GM18508 (cell line): ENCODE results near the gene DISC1.
"Not testable (repeated sequence)": the region's sequence is repeated elsewhere in the genome, so short reads cannot be mapped to it uniquely, and the experiment has no call there.

Experiments used
- ATAC-seq: cut with Tn5 transposase; IDR thresholded peaks from one replicate; pipeline ENCODE4 v1.9.1; 2021; ENCODE audit warnings: moderate number of reproducible peaks; ENCODE audit not compliant: insufficient read depth, unreplicated experiment

DISC1 gene

DNA sequence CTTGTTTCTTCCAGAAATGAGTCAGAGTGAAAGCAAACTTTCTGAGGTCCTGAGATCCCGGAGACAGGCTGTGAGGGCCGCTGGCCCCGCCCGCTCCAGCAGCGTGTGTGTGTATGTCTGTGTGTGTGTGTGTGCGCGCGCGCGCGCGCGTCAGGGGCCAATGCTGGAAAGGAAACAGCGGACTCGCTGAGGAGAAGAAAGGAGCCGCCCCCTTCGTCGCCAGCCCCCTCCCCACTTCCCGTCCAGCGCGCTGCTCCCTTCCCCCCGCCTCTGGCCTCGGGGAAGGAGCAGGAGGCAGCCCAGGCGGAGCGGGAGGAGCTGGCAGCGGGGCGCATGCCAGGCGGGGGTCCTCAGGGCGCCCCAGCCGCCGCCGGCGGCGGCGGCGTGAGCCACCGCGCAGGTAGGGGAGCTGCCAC, at the start of gene DISC1:
Gene DISC1 (plus strand): TSS at position 256 of the 416 bp plus-strand sequence. CDS start 78 bp downstream, at position 334.
- no peak for ATAC-seq

DNA sequence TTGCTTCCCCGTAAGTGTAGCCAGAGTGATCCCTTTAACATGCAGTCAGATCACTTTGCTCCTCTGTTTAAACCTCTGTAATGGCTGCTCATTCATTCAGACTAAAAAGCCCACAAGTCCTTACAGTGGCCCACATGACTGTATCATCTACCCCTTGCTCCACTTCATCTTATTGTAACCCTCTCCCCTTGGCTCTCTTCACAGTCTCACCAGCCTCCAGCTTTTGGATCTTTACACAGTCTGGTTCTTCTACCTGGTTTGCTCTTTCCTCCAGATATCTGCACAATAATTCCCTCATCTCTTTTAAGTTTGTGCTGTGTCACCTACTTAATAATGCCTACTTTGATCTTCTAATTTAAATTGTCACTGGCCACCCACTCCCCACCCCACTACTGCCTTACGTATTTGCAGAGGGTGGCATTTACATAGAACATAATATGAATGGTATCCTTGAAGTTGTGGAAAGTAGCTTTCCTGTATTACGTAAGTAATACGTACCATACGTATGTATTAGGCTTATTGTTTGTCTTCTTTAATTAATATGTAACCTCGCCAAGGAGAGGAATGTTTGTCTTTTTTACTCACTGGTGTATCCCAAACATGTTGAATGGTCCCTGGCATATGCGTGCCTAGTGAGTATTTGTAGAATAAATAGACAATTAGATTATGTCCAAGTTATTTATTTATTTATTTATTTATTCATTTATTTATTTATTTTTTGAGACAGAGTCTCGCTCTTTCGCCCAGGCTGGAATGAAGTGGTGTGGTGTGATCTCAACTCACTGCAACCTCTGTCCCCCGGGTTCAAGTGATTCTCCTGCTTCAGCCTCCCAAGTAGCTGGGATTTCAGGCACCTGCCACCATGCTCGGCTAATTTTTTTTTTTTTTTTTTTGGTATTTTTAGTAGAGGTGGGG, 49.5 kb upstream of the DISC1 start:
- ATAC-seq: no peak

- no peak for ATAC-seq
Measured at GRCh38 chr1:231580874-231581273, 45.7 kb upstream of the DISC1 start.

DNA sequence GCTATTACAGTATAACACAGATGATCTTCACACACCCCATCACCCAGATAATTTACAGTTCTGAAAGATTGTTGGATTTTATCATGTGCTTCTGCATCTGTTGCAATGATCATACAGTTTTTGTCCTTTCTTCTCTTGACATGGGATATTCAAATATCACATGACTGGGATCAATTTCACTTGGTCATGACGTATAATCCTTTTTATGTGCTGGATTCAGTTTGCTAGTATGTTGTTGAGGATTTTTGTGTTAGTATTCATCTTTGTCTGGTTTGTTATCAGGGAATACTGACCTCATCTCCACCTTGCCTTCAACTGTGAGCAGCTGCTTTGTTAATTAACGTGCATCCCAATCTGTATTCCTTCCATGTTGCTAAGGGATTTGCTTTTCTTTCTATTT, 44.7 kb upstream of the DISC1 start:
- ATAC-seq: no peak

GRCh38 chr1:231583376-231583775, 43.2 kb upstream of the DISC1 start:
- no peak for ATAC-seq

DNA sequence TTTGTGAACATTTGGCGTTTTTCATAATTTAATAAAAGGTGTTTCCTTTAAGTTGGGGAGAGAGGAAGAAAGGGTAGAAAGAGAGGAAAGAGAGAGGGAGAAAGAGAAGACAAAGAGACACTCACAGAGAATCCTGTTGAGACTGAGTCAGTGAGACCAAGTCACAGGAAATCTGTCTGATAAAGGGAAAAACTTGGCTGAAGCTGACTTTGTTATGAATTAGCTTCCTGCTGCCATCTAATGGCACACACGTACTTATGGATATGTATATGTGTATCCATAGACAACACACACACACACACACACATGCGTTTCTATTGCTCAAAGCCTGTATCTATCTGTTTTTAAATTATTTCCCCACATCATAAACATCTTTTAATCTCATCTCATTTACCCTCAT, 42.5 kb upstream of the DISC1 start:
- no peak for ATAC-seq

DNA sequence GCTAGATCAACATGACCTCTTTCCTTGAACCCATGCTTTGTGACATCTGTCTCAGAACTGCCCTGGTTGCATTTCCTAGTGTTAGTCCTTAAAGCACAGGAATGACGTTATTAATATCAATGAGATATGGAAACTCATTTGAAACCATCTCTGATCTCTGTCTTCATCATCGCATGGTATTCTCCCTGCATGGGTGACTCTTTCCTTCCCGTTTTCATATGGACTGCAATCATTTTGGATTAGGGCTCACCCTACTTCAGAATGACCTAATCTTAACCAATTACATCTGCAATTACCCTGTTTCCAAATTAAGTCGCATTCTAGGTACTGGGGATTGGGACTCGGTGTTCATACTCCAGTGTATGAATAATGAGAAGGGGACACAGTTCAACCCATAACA, 41.7 kb upstream of the DISC1 start:
- ATAC-seq: no peak

- ATAC-seq: no peak
Measured at GRCh38 chr1:231590453-231591198, 36.0 kb upstream of the DISC1 start.

DNA sequence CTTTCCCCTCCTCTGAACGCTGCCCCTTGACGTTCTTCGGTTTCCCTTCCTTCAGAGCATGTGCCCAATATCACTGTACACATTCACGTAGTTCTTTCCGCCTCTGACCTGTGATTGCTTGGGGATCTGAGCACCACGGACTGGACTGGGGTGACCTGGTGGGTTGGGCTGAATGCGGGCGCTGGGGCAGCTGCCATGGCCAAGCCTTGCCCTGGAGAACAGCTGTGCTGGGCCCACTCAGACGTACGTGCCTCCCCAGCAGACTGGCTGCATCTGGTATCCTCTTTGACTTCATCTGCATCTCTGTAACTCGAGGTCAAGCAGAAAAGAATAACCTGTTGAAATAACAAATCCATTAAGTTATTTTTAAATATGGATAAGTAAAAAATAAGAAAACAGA, 35.1 kb upstream of the DISC1 start:
- no peak for ATAC-seq

DNA sequence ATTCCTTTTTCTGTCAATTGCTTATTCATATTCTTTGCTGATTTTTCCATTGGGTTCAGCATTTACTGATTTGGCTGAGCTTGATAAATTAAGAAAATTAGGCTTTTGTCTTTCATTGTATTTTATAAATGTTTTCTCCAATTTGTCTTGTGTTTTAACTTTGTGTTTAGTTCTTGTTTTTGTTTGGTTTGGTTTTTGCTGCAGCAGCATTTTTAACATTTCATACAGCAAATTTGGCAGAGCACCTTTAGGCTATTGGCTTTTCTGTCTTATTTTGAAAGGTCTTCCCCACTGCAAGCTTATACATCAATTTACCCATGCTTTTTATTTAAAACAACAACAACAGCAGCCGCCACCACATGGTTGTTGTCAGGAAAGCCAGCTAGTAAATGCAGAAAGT, 33.8 kb upstream of the DISC1 start:
- ATAC-seq: no peak

- ATAC-seq: not testable (repeated sequence)
Measured at GRCh38 chr1:231593264-231593663, 33.3 kb upstream of the DISC1 start.

DNA sequence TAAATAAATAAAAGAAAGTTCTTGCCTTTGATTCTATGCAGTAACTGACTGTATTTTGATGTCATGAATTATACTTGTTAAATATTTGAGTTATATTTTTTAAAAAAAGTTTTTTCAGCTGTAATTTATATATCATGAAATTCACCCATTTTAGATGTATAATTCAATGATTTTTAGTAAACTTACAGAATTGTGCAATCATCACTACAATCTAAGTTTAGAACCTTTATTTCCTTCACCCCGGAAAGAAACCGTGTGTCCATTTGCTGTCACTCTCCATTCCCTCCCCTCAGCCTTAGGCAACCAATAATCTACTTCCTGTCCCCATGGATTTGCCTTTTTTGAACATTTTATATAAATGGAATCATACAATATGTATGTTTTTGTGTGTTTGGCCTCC, 32.5 kb upstream of the DISC1 start:
- no peak for ATAC-seq

DNA sequence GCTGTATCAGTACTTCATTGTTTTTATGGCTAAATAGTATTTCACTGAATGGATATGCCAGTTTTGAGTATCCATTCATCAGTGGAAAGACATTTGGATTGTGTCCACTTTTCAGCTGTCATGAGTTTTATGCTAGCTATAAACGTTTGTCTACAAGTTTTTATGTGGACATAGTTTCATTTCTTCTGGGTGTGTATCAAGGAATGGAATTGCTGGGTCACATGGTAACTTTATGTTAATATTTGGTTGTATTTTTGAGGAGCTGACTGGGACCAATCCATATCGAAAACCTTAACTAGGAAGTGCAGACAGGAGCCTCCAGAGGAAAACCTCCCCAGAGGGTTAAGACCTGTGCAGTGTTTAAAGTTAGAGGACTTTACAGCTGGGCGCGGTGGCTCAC, 31.8 kb upstream of the DISC1 start:
- ATAC-seq: no peak

DNA sequence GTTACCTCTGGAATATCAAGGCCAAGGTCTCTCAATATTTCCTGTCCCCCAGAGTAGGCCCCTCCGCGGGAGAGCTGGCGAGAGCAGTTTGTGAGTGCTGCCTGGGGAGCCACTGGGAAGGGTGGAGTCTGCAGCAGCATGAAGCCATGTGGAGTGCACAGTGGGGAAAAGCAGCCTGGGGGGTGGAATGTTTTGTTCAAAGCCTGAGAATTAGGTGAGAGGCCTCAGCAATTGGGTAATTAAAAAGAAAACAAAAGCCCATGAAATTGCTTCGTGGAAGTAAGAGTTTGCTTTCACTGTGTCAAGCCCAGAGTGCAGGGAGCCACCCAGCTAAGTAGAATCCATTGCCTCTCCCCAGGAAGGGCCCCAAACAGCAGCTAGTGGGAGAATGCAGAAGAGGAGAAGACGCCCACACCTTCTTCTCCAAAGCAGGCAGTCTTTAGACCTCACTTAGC, 30.2 kb upstream of the DISC1 start:
- no peak for ATAC-seq

DNA sequence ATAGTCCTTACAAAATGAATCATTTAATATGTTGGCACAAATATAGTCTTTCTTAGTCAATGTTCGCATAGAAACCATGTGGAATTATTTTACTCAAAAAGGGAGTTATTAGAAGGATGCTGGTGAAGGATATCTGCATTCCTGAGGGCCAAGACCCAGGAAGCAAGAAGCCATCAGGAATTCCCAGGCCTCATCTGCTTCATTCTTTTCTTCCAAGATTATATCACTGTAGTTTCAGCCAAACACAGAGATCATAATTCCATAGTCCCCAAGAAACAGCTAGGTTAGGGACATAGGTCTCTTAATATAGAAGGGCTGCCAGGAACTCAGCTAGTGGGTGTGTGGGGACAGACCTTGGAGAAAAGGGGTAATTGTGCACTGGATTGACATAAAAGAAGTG, 28.6 kb upstream of the DISC1 start:
- ATAC-seq: no peak

- ATAC-seq: no peak
Measured at GRCh38 chr1:231600458-231600976, 26.1 kb upstream of the DISC1 start.

- ATAC-seq: no peak
Measured at GRCh38 chr1:231601824-231602672, 24.5 kb upstream of the DISC1 start.

DNA sequence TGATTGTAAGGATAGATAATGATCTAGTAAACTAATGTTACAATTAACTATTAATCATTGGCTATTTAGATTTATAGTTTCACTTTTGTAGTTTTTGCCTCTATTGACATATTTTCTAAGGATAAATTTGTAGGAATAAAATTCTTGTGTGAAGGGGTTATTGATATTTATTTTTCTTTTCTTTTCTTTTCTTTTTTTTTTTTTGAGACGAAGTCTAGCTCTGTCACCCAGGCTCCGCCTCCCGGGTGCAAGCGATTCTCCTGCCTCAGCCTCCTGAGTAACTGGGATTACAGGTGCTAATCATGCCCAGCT, 24.0 kb upstream of the DISC1 start:
- ATAC-seq: no peak

GRCh38 chr1:231603598-231604275, 22.9 kb upstream of the DISC1 start:
- ATAC-seq: no peak

DNA sequence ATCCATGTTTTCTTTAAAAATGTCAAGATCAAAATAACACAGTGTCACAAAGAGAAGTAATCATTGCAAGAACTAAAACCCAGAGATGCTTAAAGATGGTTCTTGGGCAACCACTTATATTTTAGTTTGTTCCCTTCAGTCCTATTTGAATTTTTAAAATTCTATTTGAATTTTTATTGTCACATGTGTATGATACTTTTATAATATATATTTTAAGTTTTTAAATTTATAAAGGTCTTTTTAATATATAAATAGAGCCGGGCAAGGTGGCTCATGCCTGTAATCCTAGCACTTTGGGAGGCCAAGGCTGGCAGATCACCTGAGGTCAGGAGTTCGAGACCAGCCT, 22.3 kb upstream of the DISC1 start:
- ATAC-seq: no peak
